Stimulated activated CD8-positive, alpha-beta memory T cell treated with anti-CD3 and anti-CD28 coated beads, Interleukin-2, amount 100 ng/mL, for 48 hours (primary cell): ENCODE measurements around the gene PHPT1.
A peak's percentile ranks its signal among the peaks of the same experiment; 100 is the strongest.
"Not testable (repeated sequence)": the region's sequence is repeated elsewhere in the genome, so short reads cannot be mapped to it uniquely, and the experiment has no call there.

Experiments
- DNase-seq, 2 donors: peaks; one replicate each; pipeline ENCODE4 v3.0.0-alpha.2; 2020; ENCODE audit warnings: low read depth in 2 of 2

The PHPT1 gene

DNA sequence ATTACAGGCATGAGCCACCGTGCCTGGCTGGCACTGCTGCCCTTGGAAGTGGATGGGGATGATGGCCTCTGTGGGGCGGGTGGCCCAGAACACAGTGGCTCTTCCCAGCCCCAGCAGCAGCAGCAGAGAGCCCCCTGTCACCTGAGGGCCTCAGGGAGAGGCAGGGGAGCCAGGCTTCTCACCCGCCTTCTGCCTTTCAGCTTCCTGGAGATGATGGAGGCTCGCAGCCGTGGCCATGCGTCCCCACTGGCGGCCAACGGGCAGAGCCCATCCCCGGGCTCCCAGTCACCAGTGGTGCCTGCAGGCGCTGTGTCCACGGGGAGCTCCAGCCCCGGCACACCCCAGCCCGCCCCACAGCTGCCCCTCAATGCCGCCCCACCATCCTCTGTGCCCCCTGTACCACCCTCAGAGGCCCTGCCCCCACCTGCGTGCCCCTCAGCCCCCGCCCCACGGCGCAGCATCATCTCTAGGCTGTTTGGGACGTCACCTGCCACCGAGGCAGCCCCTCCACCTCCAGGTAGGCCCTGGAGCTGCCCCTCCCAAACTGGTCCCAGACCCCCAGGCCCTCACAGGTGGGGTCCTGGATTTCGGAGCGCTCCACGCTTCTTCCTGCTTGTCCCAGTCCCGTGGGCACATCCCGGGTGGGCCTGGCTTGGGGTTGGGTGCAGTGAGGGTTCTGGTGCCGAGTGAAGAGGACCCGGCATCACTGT lies 11.9 kb upstream of the PHPT1 start:
- no peak for DNase-seq

DNA sequence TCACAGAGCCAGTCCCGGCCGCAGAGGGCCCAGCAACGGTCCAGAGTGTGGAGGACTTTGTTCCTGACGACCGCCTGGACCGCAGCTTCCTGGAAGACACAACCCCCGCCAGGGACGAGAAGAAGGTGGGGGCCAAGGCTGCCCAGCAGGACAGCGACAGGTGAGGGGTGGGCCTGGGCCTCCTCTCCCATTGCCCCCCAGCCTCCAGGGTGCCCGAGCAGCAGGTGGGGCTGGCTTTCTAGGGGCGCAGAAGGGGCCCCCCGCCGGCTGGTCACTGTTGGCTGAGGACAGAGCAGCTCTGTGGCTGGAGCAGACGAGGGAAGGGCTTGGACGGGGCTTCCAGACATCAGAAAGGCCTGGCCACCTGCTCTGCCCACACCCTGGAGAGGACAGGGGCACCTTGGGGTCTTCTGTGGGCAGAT lies 11.3 kb upstream of the PHPT1 start:
- DNase-seq, result not testable (repeated sequence)

DNA sequence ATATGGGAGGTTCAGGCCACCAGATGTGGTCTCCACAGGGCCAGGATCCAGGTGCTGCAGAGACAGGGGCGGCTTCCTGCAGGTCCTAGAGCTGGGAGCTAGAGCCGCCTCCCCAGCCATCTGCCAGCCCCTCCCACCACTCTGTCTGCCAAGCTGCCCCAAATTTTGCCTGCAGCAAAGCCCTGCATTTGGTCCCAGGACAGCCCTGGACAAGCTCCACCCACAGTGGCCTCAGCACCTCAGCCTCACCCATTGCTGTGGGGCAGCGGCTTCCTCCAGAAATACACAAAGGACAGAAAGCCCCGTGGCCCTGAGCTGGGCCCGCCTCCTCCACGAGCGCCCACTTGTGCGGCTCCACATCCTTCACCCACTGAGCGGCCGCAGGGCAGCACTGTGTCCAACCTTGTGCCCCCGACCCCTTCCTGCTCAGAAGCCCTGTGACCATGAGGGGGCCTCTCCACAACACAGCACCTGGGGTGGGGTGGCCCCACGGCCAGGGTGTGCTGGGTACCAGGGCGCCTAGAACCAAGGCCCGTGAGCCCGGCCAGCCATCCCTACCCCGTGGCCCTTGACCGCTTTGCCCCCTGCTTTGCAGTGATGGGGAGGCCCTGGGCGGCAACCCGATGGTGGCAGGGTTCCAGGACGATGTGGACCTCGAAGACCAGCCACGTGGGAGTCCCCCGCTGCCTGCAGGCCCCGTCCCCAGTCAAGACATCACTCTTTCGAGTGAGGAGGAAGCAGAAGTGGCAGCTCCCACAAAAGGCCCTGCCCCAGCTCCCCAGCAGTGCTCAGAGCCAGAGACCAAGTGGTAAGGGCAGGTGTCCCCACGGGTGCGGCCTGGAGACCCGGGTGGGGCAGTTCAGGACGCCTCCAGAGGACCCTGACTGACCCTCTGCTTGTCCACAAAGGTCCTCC lies 10.6 kb upstream of the PHPT1 start:
- DNase-seq, result no peak

DNA sequence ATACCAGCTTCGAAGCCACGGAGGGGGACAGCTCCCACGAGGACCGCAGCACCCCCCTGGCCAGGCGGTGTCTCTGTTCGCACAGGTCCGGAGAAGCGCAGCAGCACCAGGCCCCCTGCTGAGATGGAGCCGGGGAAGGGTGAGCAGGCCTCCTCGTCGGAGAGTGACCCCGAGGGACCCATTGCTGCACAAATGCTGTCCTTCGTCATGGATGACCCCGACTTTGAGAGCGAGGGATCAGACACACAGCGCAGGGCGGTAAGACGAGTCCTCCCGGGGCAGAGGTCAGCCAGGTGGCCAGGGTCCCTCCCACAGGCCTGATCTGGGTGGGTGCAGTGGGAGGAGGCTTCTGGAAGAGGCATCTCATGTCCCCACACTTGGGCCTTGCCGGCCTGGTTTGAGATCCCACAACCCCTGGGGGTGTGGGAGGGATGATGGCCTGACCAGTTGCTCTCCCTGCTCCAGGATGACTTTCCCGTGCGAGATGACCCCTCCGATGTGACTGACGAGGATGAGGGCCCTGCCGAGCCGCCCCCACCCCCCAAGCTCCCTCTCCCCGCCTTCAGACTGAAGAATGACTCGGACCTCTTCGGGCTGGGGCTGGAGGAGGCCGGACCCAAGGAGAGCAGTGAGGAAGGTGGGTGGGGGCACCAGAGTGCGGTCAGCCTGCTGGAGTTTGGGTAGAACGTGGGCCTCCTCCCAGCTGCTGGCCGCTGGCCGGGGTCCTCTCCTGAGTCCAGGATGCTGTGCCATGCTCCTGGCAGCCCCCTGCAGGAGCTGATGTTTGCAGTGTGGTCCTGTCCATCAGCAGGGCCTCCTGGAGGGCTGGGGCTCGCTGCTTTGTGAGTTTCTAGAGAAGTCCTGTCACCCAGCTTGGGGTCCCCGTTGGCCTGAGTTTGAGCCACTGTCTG lies 9.7 kb upstream of the PHPT1 start:
- DNase-seq, result no peak

DNA sequence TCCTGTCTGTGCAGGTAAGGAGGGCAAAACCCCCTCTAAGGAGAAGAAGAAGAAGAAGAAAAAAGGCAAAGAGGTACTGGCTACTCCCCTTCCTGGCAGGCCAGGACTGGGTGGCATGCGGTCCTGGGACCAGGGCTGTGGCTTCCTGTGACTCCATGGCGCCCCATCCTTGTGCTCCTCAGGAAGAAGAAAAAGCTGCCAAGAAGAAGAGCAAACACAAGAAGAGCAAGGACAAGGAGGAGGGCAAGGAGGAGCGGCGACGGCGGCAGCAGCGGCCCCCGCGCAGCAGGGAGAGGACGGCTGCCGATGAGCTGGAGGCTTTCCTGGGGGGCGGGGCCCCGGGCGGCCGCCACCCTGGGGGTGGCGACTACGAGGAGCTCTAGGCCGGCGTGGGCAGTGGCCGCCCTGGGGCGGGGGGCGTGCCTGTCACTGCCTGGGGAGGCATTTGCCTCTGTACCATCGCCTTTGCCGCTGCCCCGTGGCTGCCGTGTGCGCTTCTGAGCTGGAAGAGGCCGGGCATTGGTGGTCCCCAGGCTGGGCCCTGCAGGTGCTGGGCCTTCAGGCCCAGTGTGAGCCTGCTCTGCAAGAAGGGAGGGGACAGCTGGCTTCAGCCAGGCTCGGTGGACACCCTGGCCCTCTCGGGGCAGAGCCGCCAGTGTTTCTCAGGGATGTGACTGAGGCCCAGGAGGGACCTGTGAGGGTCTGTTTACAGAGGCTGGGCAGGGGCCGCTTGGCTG lies 8.9 kb upstream of the PHPT1 start:
- DNase-seq, result no peak

DNA sequence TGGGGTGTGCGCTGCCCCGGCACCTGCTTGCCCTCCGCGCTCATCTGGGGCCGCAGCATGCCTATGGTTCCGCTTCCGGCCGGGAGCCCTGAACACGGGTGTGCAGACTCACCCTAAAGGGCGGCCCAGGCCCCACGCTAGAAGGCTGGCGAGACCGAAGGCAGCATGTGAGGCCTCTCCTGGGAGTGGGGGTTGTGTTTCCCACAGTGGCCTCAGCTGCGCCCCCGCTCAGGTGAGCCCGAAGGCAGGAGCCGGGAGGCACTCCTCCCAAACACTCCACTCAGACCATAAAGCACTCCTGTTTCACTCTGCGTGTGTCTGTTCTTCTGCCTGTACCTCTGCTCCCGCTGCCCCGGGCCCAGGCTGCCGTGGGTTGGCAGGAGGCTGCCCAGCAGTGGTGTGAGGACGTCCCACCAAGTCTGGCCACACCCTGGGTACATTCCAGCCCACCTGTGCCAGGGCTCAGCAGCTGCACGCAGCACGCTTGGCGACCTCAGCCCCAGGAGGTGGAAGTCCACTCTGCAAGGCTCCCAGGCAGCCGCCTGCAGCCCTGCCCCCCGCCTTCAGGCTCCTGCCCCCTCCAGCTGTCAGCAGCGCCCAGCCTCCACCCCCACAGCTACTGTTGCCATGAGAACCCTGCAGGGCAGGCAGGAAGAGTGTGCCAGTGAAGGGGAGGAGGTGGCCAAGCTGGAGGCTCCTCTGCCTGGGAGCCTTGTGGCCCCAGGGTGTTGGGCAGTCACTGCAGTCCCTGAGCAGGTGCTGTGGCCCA lies 8.1 kb upstream of the PHPT1 start:
- no peak for DNase-seq

DNA sequence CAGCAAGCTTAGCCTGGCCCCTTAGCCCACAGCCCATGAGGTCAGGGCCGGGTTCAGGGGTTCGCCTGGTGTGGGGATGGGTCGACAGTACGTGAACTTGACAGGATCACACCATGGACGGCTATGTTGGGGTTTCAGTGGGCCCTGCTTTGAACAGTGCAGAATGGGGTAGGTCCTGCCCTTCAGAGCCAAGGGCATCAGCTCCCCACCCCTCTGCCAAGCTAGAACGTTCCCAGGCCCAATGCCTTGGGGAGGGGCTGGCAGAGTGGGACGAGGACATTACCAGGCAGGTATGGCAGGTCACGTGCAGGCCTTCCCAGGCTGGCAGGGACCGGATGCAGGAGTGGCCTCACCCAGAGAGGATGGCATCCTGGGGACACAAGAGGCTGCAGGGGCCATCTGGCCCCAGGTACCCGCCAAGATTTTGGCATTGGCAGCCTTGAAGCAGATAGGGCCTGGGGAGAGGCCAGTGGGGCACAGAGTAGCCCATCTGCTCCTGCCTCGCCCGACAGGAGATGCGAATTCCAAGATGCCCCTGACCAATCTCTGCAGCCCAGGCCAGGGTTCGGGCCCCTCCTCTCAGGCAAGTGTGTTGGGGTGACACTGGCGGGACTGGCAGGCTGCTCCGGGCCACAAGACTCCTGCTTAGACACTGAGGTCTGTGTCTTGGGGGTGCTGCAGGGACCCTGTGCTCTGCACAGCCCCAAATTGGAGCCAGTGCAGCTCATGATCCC lies 7.4 kb upstream of the PHPT1 start:
- DNase-seq, result not testable (repeated sequence)

DNA sequence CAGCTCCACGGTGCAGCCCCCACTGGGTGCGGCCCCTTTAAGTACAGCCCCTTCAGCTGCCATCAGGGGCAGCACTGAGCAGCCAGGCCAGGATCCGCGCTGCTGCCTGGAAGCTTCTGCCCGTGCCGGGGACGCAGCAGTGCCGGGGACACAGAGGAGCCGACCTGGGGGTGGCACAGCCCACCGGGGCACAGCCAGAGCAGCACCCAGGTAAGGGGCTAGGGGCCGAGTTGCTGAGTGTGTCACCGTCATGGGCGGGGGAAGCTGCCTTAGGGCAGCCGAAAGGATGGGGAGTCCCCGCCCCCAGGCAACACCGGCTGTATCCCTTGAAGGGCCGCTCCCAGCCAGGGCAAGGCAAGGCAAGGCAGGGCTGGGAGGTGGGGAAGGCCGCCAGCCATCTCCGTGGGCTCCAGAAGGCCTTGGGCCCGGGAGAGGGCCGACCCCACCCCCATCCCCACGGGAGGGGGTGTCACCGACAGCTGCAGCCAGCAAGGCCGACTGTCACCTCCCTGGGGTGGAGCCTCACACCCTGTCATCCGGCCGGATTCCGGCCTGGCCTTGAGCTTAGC lies 6.7 kb upstream of the PHPT1 start, which contains the start of gene AJM1:
Gene AJM1, plus strand, starts transcription at position 99 of the 569 bp plus-strand sequence. CDS start 1,937 bp downstream, outside the sequence.
- peak; percentile 69 to 76 for DNase-seq

DNA sequence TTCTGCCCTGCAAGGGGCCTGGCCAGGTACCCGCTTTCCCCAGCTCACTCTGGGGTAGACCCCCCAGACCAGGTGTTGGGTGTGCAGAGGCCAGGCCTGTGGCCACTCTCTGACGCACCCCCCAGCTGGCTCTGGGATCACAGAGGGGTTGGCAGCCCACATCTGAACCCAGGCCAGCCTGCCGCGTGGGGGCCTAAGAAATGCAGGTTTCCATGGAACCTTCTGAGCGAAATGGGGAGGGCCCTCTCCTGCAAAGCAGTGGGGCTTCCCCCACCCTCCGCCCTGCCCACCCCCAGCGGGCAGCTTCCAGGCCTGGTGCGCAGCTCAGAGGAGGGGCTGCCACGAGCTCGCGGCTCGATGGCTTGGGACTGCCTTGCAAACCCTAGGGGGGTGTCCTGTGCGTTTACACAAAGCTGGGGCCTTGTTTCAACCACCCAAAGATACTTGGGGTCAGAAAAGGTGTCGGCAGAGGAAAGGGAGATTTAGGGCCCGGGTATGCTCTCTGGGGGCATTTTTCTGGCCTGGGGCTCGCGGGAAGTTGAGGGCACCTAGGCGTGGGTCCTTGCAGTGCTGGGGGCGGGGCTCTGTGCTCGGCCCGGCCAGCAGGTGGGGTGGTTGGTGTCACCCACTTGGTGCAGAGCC lies 5.9 kb upstream of the PHPT1 start:
- DNase-seq, result not testable (repeated sequence)

DNA sequence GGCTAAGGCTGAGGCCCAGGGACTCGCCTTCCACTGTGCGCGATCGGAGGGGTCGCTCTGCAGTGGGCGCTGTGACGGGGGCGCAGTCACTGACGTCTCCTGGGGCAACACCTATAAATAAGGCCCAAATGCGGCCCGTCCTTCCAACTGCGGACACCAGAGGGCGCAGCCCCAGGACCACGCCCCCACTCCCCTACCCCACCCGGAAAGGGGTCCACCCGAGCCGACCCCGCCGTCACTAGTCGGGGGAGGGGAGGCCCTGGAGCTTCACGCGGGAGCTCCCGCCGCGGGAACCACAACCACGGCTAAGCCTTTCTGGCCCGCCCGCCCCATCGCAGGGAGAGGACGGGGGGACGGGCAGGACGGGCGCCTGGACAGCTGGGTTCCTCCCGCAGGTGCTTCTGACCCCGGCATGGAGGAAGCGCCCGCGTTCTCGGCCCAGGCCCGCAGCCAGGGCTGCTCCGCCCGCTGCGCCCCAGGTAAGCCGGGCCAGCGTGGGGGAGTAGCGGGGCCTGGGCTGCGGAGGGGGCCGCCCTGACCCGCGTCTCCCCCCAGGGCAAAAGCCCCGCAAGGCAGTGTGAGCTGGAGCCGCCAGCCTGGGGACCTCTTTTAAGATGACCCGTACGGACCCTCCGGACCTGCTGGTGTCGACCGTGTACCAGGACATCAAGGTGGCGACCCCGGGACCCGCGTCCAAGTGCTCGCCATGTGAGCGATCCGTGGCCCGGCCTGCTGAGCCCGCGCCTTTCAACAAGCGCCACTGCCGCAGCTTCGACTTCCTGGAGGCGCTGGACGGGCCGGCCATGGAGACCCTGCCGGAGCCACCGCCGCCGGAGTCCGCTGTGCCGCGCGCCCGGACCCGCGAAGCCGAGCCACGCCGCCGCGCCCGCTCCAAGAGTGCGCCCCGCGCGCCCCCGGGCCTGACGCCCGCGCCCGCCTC lies 5.1 kb upstream of the PHPT1 start:
- peak in 1 of 2 donors; percentile 63 for DNase-seq

DNA sequence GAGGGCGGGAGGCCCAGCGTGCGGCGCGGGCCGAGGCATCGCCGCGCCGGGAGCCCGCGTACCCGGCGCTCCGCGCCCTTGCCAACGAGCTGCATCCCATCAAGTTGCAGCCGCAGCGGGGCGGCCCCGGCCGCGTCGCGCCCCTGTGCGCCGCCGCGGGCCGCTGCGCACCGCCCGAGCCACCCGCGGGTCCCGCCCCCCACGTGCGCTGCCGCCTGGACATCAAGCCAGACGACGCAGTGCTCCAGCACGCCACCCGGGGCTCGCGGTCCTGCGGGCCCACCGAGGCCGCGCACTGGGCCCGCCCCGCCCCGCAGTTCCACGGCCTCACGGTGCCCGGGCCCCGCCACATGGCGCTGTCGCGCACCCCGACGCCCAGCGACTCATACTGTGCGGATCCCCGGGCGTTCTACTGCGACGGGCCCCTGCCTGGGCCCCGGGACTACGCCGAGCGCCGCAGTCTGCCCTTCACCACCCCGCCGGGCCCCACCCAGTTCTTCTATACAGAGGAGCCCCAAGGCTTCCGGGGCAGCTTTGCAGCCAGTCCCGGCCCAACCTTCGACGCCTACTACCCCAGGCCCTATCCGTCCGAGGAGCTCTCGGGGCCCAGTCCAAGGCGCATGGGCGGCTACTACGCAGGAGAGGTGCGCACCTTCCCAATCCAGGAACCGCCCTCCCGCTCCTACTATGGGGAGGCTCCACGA lies 4.3 kb upstream of the PHPT1 start:
- no peak for DNase-seq

DNA sequence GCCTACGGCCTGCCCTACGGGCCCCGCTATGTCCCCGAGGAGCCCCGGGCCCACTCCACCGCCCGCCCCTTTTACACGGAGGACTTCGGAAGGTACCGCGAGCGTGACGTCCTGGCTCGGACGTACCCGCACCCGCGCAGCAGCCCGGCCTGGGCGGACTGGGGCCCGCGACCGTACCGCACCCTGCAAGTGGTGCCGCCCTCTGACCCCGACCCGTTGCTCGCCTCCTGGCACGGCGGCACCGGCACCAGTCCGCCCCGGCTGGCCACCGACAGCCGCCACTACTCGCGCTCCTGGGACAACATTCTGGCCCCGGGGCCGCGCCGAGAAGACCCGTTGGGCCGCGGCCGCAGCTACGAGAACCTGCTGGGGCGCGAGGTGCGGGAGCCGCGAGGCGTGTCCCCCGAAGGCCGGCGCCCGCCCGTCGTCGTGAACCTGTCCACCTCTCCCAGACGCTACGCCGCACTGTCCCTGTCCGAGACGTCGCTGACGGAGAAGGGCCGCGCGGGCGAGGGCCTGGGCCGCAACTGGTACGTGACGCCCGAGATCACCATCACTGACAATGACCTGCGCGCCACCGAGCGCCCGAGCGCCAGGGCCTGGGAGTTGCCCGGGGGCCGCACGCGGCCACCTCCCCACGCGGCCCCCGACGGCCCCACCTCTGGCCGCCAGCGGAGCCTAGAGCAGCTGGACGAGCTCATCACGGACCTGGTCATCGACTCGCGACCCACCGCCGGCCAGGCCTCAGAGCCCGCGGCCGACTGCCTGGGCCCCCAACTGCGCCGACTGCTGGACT lies 3.5 kb upstream of the PHPT1 start:
- DNase-seq, result no peak

DNA sequence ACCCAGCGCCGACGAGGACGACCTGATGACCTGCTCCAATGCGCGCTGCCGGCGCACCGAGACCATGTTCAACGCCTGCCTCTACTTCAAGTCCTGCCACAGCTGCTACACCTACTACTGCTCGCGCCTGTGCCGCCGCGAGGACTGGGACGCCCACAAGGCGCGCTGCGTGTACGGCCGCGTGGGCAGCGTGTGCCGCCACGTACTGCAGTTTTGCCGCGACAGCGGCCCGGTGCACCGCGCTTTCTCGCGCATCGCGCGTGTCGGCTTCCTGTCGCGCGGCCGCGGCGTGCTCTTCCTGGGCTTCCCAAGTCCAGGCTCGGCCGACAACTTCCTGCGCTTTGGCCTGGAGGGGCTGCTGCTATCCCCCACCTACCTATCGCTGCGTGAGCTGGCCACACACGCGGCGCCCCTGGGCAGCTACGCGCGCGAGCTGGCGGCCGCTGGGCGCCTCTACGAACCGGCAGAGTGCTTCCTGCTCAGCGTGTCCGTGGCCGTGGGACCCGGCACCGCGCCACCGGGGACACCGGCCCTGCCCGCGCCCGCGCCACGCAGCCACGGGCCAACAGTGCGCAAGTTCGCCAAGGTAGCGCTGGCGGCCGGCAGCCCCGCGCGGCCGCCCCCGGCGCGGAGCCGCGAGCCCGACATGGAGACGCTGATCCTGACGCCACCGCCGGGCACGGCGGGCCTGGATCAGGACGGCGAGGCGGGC lies 2.7 kb upstream of the PHPT1 start:
- DNase-seq, result no peak

DNA sequence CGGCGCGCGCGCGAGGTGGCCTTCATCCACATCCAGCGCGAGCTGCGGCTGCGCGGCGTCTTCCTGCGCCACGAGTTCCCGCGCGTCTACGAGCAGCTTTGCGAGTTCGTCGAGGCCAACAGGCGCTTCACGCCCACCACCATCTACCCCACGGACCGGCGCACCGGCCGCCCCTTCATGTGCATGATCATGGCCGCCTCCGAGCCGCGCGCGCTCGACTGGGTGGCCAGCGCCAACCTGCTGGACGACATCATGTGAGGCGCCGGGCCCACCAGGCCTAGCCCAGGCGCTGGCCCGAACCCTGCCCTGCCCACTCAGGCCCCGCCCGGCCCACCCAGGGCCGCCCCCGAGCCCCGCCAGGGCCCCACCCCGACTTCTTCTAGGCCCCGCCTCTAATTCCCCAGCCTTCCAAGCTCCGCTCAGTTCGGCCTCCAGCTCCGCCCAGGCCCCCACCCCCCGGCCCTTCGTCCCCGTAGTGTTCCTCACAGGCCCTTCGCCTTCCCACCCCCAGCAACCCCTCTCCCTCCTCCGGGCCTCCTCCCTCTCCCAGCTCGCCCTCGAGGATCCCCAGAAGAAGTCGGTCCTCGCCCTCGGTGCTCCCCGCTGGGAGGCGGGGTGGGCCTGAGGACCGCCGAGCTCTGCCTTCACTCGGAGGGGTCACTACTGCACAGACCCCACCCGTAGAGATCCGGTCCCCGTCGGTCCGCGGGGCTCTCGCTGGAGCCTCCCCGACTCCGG lies 2.0 kb upstream of the PHPT1 start:
- no peak for DNase-seq
